Activated T-helper 1 cell treated with anti-CD3 and anti-CD28 coated beads, Interleukin-12 subunit alpha, Interleukin-12 subunit beta, Interleukin-2, Interleukin-4 antibody, amounts not matched to agents 30 ng/mL and 10 ng/mL and 1 ng/mL, durations not matched to agents 14 hours and 24 hours and 36 hours (primary cell): Measurements from ENCODE around the gene NSMF. TPM values are rescaled to one million over a fixed set of nuclear protein-coding genes. Genes with fewer than 3 reads are reported as not detected.
A peak's percentile ranks its signal among the peaks of the same experiment; 100 is the strongest.
"Not testable (repeated sequence)": the region's sequence is repeated elsewhere in the genome, so short reads cannot be mapped to it uniquely, and the experiment has no call there.

Experiments used
- DNase-seq: peaks from one replicate; pipeline ENCODE4 v3.0.0; 2021; ENCODE audit warnings: low spot score
- H3K27ac Mint-ChIP-seq: one replicate; pipeline ENCODE4 v1.8.0; 2021; ENCODE audit warnings: mild to moderate bottlenecking, mixed read lengths
- H3K27me3 Mint-ChIP-seq: one replicate; pipeline ENCODE4 v1.8.0; 2022; ENCODE audit warnings: mild to moderate bottlenecking, moderate library complexity, mixed read lengths; ENCODE audit not compliant: insufficient read depth
- H3K36me3 Mint-ChIP-seq: one replicate; pipeline ENCODE4 v1.8.0; 2021; ENCODE audit warnings: low read depth, mixed read lengths
- H3K4me1 Mint-ChIP-seq: one replicate; pipeline ENCODE4 v1.8.0; 2021; ENCODE audit warnings: low read depth, mixed read lengths
- H3K4me3 Mint-ChIP-seq: one replicate; pipeline ENCODE4 v1.8.0; 2021; ENCODE audit warnings: mild to moderate bottlenecking, moderate library complexity, mixed read lengths
- H3K9me3 Mint-ChIP-seq: one replicate; pipeline ENCODE4 v1.8.0; 2021; ENCODE audit warnings: mixed read lengths
- intact Hi-C: fragments of 100-400 bp; cut with micrococcal nuclease; formaldehyde crosslinking; loops from one replicate; pipeline ENCODE4 v1.15.1; 2024
- total RNA-seq: library from RNA; stranded (reverse); gene quantifications from 2 replicates; pipeline ENCODE4 v1.2.3, GENCODE V29; 2022

Gene NSMF
- total RNA-seq, 1 donor from 2014 or later: 58.9 TPM

- no peaks in the 10 kb centered on the region for H3K27me3 Mint-ChIP-seq
- no peak for DNase-seq
- peaks cover 6% of the 10 kb centered on the region for H3K4me1 Mint-ChIP-seq
- intact Hi-C loops: no loop called here
- no peak overlapping the region for H3K4me3 Mint-ChIP-seq
- H3K36me3 Mint-ChIP-seq: peaks cover 4% of the 10 kb centered on the region
- H3K9me3 Mint-ChIP-seq: no peaks in the 10 kb centered on the region
- no peak overlapping the region for H3K27ac Mint-ChIP-seq
Observed at GRCh38 chr9:137417161-137418021, 41.7 kb downstream of the NSMF start.

GRCh38 chr9:137416563-137417151 lies 42.5 kb downstream of the NSMF start:
- intact Hi-C loops: no loop called here
- no peaks in the 10 kb centered on the region for H3K27me3 Mint-ChIP-seq
- no peak overlapping the region for H3K4me3 Mint-ChIP-seq
- no peaks in the 10 kb centered on the region for H3K9me3 Mint-ChIP-seq
- no peaks in the 10 kb centered on the region for H3K4me1 Mint-ChIP-seq
- no peak for DNase-seq
- H3K27ac Mint-ChIP-seq: no peak overlapping the region
- no peaks in the 10 kb centered on the region for H3K36me3 Mint-ChIP-seq

- no peak for DNase-seq
- no peak overlapping the region for H3K4me3 Mint-ChIP-seq
- H3K4me1 Mint-ChIP-seq: no peaks in the 10 kb centered on the region
- H3K27me3 Mint-ChIP-seq: no peaks in the 10 kb centered on the region
- no peak overlapping the region for H3K27ac Mint-ChIP-seq
- intact Hi-C loops: no loop called here
- no peaks in the 10 kb centered on the region for H3K36me3 Mint-ChIP-seq
- no peaks in the 10 kb centered on the region for H3K9me3 Mint-ChIP-seq
Observed at GRCh38 chr9:137416006-137416562, 43.0 kb downstream of the NSMF start.

GRCh38 chr9:137415451-137415850 lies 43.7 kb downstream of the NSMF start:
- Mint-ChIP-seq H3K27ac (no peak overlapping the region), H3K9me3 (no peaks in the 10 kb centered on the region), H3K4me1 (no peaks in the 10 kb centered on the region), H3K4me3 (no peak overlapping the region), H3K27me3 (no peaks in the 10 kb centered on the region), H3K36me3 (no peaks in the 10 kb centered on the region)
- no peak for DNase-seq
- intact Hi-C loops: no loop called here

- Mint-ChIP-seq H3K36me3 (no peaks in the 10 kb centered on the region), H3K9me3 (no peaks in the 10 kb centered on the region), H3K27me3 (no peaks in the 10 kb centered on the region), H3K4me1 (no peaks in the 10 kb centered on the region), H3K27ac (no peak overlapping the region), H3K4me3 (no peak overlapping the region)
- intact Hi-C loops: no loop called here
- no peak for DNase-seq
Observed at GRCh38 chr9:137412431-137412830, 46.7 kb downstream of the NSMF start.

GRCh38 chr9:137411645-137412380 lies 47.3 kb downstream of the NSMF start:
- H3K4me3 Mint-ChIP-seq: peak overlapping the region; percentile 19
- no peak overlapping the region for H3K27ac Mint-ChIP-seq
- peak; percentile 16 for DNase-seq
- no peaks in the 10 kb centered on the region for H3K36me3 Mint-ChIP-seq
- H3K27me3 Mint-ChIP-seq: no peaks in the 10 kb centered on the region
- H3K9me3 Mint-ChIP-seq: no peaks in the 10 kb centered on the region
- intact Hi-C loops: loop anchor here (1.0 kb wide), 1 partner anchor 10 kb away; no protein-coding TSS in a partner anchor
- no peaks in the 10 kb centered on the region for H3K4me1 Mint-ChIP-seq

- H3K27ac Mint-ChIP-seq: no peak overlapping the region
- no peaks in the 10 kb centered on the region for H3K9me3 Mint-ChIP-seq
- H3K36me3 Mint-ChIP-seq: no peaks in the 10 kb centered on the region
- H3K4me3 Mint-ChIP-seq: no peak overlapping the region
- no peaks in the 10 kb centered on the region for H3K4me1 Mint-ChIP-seq
- intact Hi-C loops: loop anchor here (1.0 kb wide), 1 partner anchor 11 kb away; no protein-coding TSS in a partner anchor
- DNase-seq: no peak
- H3K27me3 Mint-ChIP-seq: no peaks in the 10 kb centered on the region
Observed at GRCh38 chr9:137411260-137411644, 47.9 kb downstream of the NSMF start.

GRCh38 chr9:137410891-137411249 lies 48.3 kb downstream of the NSMF start:
- Mint-ChIP-seq H3K4me3 (no peak overlapping the region), H3K9me3 (no peaks in the 10 kb centered on the region), H3K4me1 (no peaks in the 10 kb centered on the region), H3K36me3 (no peaks in the 10 kb centered on the region), H3K27ac (no peak overlapping the region), H3K27me3 (no peaks in the 10 kb centered on the region)
- no peak for DNase-seq
- intact Hi-C loops: loop anchor here (1.0 kb wide), 1 partner anchor 11 kb away; no protein-coding TSS in a partner anchor

GRCh38 chr9:137410236-137410890 lies 48.8 kb downstream of the NSMF start:
- H3K4me3 Mint-ChIP-seq, H3K9me3 Mint-ChIP-seq, H3K4me1 Mint-ChIP-seq, DNase-seq, H3K36me3 Mint-ChIP-seq, intact Hi-C loops, H3K27me3 Mint-ChIP-seq, H3K27ac Mint-ChIP-seq: not testable (repeated sequence)

- DNase-seq: no peak
- Mint-ChIP-seq H3K4me3 (no peak overlapping the region), H3K9me3 (no peaks in the 10 kb centered on the region), H3K36me3 (no peaks in the 10 kb centered on the region), H3K27ac (no peak overlapping the region), H3K27me3 (peaks cover 3% of the 10 kb centered on the region), H3K4me1 (no peaks in the 10 kb centered on the region)
- intact Hi-C loops: no loop called here
Observed at GRCh38 chr9:137409515-137409914, 49.6 kb downstream of the NSMF start.

- H3K27me3 Mint-ChIP-seq: peaks cover 3% of the 10 kb centered on the region
- intact Hi-C loops: no loop called here
- H3K36me3 Mint-ChIP-seq: no peaks in the 10 kb centered on the region
- no peak overlapping the region for H3K4me3 Mint-ChIP-seq
- H3K4me1 Mint-ChIP-seq: no peaks in the 10 kb centered on the region
- no peaks in the 10 kb centered on the region for H3K9me3 Mint-ChIP-seq
- no peak for DNase-seq
- no peak overlapping the region for H3K27ac Mint-ChIP-seq
Observed at GRCh38 chr9:137408651-137409405, 50.3 kb downstream of the NSMF start.
